Measurements from ENCODE around the gene SOX15.

- TF ChIP-seq CTCF (IDR thresholded peaks at IDR 0.05) (no peak), POLR2A (IDR thresholded peaks at IDR 0.05) (no peak)
These were observed 3.4 kb upstream of the SOX15 start for GRCh38 chr17:7593296-7593695.
